Tibial nerve (tissue), 4 donors: ENCODE data around the gene GPRIN1. TPM values are rescaled to one million over a fixed set of nuclear protein-coding genes. Genes with fewer than 3 reads are reported as not detected.

ENCODE experiments used
- DNase-seq, 2 donors: peaks; one replicate each; pipeline ENCODE4 v3.0.0-alpha.2; 2019; ENCODE audit warnings: low spot score in 2 of 2
- H3K27ac ChIP-seq, 4 donors: fragments of 200-600 bp; sonication (generic) in 3 of 4; one replicate each; pipeline ENCODE4 v1.5.1; 2017 to 2019; ENCODE audit warnings: mild to moderate bottlenecking in 1 of 4
- H3K27me3 ChIP-seq, 2 donors: fragments of 200-600 bp; sonication (generic) in 1 of 2; one replicate each; pipeline versions ENCODE4 v1.5.1 to v1.6.0; 2017 to 2019
- H3K36me3 ChIP-seq, 3 donors: fragments of 200-600 bp; sonication (generic); one replicate each; pipeline ENCODE4 v1.5.1; 2018 to 2019
- H3K4me1 ChIP-seq, 4 donors: fragments of 200-600 bp; sonication (generic) in 3 of 4; one replicate each; pipeline ENCODE4 v1.5.1; 2017 to 2019
- H3K4me3 ChIP-seq, 4 donors: fragments of 200-600 bp; sonication (generic) in 3 of 4; one replicate each; pipeline ENCODE4 v1.5.1; 2017 to 2019; ENCODE audit warnings: mild to moderate bottlenecking in 1 of 4, moderate library complexity in 1 of 4
- H3K9me3 ChIP-seq, 4 donors: fragments of 200-600 bp; sonication (generic) in 3 of 4; one replicate each; pipeline ENCODE4 v1.5.1; 2017 to 2019
- EP300 ChIP-seq, 2 donors: sonication (generic); formaldehyde crosslinking; IDR thresholded peaks; one replicate each; pipeline ENCODE4 v1.6.1; 2017; ENCODE audit warnings: antibody characterized with exemption in 2 of 2, mild to moderate bottlenecking in 1 of 2
- POLR2A ChIP-seq, 2 donors: fragments of 450-650 bp; IDR thresholded peaks; one replicate each; pipeline ENCODE4 v1.6.1; 2017; ENCODE audit warnings: antibody characterized with exemption in 2 of 2, mild to moderate bottlenecking in 2 of 2, moderate library complexity in 2 of 2
- WGBS, 2 donors: methylation state at CpG; one replicate each; pipeline ENCODE4 v1.1.5; 2018; 5-methylcytosine and 5-hydroxymethylcytosine counted together
- total RNA-seq, 4 donors: library from RNA; depleted of rRNA; stranded (reverse); fragments of >200 nt; gene quantifications; one replicate each; pipeline ENCODE4 v1.1.0, GENCODE V29; 2016
- TF ChIP-seq, protein P1 (sequence below), 5 experiments: fragments of 200-600 bp in 3 of 5; fragments of 450-650 bp in 2 of 5; sonication (generic) in 3 of 5; IDR thresholded peaks; one replicate each; pipeline ENCODE4 v1.5.1; 2016 to 2019; ENCODE audit warnings: antibody characterized with exemption in 5 of 5, mild to moderate bottlenecking in 3 of 5, moderate library complexity in 2 of 5

The GPRIN1 gene
- total RNA-seq, 4 donors from 2014 or later = 0.22 to 0.90 TPM; not detected in 2

DNA sequence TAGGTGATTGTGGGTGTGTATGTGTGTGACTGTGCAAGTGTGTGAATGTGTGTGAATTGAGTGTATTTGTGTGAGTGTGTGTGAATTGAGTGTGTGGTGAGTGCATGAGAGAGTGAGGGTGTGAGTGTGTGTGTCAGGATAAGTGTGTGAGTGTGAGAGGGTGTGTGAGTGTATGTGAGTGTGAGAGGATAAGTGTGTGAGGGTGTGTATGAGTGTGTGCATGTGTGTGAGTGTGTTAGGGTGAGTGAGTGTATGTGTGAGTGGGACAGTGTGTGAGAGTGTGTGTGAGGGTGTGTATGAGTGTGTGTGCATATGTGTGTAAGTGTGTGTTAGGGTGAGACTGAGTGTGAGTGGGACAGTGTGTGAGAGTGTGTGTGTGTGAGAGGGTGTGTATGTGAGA lies 21.7 kb downstream of the GPRIN1 start:
- Histone ChIP-seq H3K27ac (no peak overlapping the region), H3K4me1 (no peaks in the 10 kb centered on the region), H3K9me3 (peaks cover 0 to 32% (median 0%) of the 10 kb centered on the region in 4 donors), H3K4me3 (no peak overlapping the region), H3K36me3 (peaks cover 0 to 4% (median 0%) of the 10 kb centered on the region in 3 donors), H3K27me3 (no peaks in the 10 kb centered on the region)
- no peak for DNase-seq
- TF ChIP-seq, protein P1, sequence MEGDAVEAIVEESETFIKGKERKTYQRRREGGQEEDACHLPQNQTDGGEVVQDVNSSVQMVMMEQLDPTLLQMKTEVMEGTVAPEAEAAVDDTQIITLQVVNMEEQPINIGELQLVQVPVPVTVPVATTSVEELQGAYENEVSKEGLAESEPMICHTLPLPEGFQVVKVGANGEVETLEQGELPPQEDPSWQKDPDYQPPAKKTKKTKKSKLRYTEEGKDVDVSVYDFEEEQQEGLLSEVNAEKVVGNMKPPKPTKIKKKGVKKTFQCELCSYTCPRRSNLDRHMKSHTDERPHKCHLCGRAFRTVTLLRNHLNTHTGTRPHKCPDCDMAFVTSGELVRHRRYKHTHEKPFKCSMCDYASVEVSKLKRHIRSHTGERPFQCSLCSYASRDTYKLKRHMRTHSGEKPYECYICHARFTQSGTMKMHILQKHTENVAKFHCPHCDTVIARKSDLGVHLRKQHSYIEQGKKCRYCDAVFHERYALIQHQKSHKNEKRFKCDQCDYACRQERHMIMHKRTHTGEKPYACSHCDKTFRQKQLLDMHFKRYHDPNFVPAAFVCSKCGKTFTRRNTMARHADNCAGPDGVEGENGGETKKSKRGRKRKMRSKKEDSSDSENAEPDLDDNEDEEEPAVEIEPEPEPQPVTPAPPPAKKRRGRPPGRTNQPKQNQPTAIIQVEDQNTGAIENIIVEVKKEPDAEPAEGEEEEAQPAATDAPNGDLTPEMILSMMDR (IDR thresholded peaks at IDR 0.05) = no peak
- TF ChIP-seq POLR2A (IDR thresholded peaks at IDR 0.05) (no peak), EP300 (IDR thresholded peaks at IDR 0.05) (no peak)

DNA sequence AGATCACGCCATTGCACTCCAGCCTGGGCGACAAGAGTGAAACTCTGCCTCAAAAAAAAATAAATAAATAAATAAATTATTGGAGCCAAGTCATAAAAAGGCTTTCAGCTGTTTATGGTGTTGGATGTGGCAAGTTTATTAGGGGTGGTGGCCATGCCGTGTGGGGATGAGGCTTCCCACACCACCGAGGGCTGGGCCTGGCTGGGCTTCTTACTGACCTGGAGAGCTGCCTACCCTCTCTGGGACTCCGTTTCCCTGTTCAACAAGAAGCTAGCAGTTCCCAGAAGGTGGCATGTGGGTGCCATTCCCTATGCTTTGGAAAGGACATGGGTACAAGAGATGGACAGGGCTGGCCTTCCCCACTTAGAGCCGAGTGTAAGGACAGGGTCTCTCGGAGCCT lies 22.6 kb downstream of the GPRIN1 start:
- DNase-seq = no peak
- no peak overlapping the region for H3K4me3 ChIP-seq
- TF ChIP-seq, protein P1 (IDR thresholded peaks at IDR 0.05) = no peak
- TF ChIP-seq POLR2A (IDR thresholded peaks at IDR 0.05) (no peak), EP300 (IDR thresholded peaks at IDR 0.05) (no peak)
- H3K36me3 ChIP-seq = peaks cover 0 to 4% (median 0%) of the 10 kb centered on the region in 3 donors
- no peak overlapping the region for H3K27ac ChIP-seq
- no peaks in the 10 kb centered on the region for H3K27me3 ChIP-seq
- peaks cover 0 to 32% (median 0%) of the 10 kb centered on the region in 4 donors for H3K9me3 ChIP-seq
- no peaks in the 10 kb centered on the region for H3K4me1 ChIP-seq
- WGBS, 2 donors = 75 to 85% methylated on average over 7 of the region's 7 CpGs

DNA sequence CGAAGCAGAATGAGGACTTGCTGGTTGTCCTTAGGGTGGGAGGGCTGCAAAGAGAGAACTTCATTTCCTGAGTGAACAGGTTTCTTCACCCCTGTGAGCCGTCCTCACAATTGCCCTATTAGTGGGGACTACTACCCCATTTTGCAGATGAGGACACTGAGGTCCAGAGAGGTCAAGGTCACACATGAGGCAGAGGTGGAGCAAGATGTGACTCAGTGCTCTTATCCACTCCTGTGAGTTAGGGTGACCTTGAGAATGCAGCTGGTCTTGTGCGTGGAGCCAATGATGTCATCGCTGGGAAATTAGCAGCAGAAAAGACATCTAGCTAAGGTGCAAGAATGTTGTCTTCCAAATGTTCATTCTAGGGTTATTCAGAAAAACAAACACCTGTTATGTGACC lies 26.9 kb downstream of the GPRIN1 start:
- peaks cover 0 to 4% (median 0%) of the 10 kb centered on the region in 3 donors for H3K36me3 ChIP-seq
- H3K4me3 ChIP-seq = no peak overlapping the region
- no peak for DNase-seq
- H3K27me3 ChIP-seq = no peaks in the 10 kb centered on the region
- WGBS, 2 donors = 77 to 83% methylated on average over 4 of the region's 4 CpGs
- peaks cover 0 to 32% (median 0%) of the 10 kb centered on the region in 4 donors for H3K9me3 ChIP-seq
- no peak overlapping the region for H3K27ac ChIP-seq
- TF ChIP-seq POLR2A (IDR thresholded peaks at IDR 0.05) = no peak
- TF ChIP-seq, protein P1 (IDR thresholded peaks at IDR 0.05) = no peak
- TF ChIP-seq EP300 (IDR thresholded peaks at IDR 0.05) = no peak
- H3K4me1 ChIP-seq = no peaks in the 10 kb centered on the region

DNA sequence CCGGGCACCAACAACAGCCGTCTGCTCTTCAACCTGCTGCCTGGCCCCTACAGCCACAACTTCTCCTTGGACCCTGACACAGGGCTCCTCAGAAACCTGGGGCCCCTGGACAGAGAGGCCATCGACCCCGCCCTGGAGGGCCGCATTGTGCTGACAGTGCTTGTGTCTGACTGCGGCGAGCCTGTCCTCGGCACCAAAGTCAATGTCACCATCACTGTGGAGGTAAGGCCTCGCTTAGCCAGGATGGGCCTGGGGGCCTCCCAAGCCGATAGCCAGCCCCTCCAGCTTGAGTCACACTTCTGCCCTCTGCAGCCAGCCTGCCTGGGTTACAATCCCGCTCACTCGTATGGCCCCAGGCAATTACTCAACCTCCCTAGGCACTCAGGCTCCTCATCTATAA lies 28.6 kb downstream of the GPRIN1 start:
- no peak for DNase-seq
- Histone ChIP-seq H3K4me3 (no peak overlapping the region), H3K27me3 (no peaks in the 10 kb centered on the region), H3K36me3 (peaks cover 0 to 4% (median 0%) of the 10 kb centered on the region in 3 donors), H3K27ac (no peak overlapping the region), H3K4me1 (no peaks in the 10 kb centered on the region), H3K9me3 (peaks cover 0 to 28% (median 0%) of the 10 kb centered on the region in 4 donors)
- TF ChIP-seq, protein P1 (IDR thresholded peaks at IDR 0.05) = no peak
- TF ChIP-seq EP300 (IDR thresholded peaks at IDR 0.05) (no peak), POLR2A (IDR thresholded peaks at IDR 0.05) (no peak)
- 79 to 84% methylated on average over 10 to 11 of the region's 12 CpGs for WGBS, 2 donors

DNA sequence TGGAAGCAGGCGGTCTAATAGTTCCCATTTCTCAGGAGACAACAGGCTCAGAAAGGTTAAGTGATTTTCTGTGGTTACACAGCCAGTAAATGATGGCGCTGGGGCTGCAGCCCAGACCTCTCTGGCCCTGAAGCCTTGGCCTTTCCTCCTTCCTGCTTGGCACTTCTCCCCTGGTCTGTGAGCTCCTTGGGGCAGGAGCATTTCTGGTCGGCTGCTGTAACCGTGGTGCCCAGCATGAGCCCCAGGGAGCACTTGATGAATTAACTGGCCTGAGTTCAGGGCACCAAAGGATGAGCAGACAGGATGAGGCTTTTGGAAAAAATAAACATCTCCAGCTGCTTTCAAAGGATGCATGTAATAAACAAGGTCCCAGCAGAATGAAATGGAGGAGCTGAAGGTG lies 30.6 kb downstream of the GPRIN1 start:
- no peak overlapping the region for H3K4me3 ChIP-seq
- H3K27ac ChIP-seq = no peak overlapping the region
- 50% methylated on average over 4 of the region's 4 CpGs for WGBS, 2 donors
- no peaks in the 10 kb centered on the region for H3K27me3 ChIP-seq
- no peak for DNase-seq
- H3K9me3 ChIP-seq = peaks cover 0 to 8% (median 0%) of the 10 kb centered on the region in 4 donors
- H3K4me1 ChIP-seq = no peaks in the 10 kb centered on the region
- TF ChIP-seq EP300 (IDR thresholded peaks at IDR 0.05) (no peak), POLR2A (IDR thresholded peaks at IDR 0.05) (no peak)
- TF ChIP-seq, protein P1 (IDR thresholded peaks at IDR 0.05) = no peak
- no peaks in the 10 kb centered on the region for H3K36me3 ChIP-seq
